Panc1 (cell line): ENCODE results near the gene ZHX3.

Source experiments
- POLR2AphosphoS5 ChIP-seq: IDR thresholded peaks from 2 replicates; pipeline ENCODE4 v1.6.1; 2012; ENCODE audit warnings: mild to moderate bottlenecking, low read depth, low read length, moderate library complexity
- SIN3A ChIP-seq: IDR thresholded peaks from 2 replicates; pipeline ENCODE4 v1.6.1; 2012; ENCODE audit warnings: low read depth, mild to moderate bottlenecking, low read length, moderate library complexity, borderline replicate concordance; ENCODE audit not compliant: insufficient read depth
- TF ChIP-seq, protein P1 (sequence below): fragments of 450-650 bp; IDR thresholded peaks from 2 replicates; pipeline ENCODE4 v1.5.1; 2017; ENCODE audit warnings: mild to moderate bottlenecking

GRCh38 chr20:41258474-41258873, 59.1 kb downstream of the ZHX3 start:
- TF ChIP-seq, protein P1, sequence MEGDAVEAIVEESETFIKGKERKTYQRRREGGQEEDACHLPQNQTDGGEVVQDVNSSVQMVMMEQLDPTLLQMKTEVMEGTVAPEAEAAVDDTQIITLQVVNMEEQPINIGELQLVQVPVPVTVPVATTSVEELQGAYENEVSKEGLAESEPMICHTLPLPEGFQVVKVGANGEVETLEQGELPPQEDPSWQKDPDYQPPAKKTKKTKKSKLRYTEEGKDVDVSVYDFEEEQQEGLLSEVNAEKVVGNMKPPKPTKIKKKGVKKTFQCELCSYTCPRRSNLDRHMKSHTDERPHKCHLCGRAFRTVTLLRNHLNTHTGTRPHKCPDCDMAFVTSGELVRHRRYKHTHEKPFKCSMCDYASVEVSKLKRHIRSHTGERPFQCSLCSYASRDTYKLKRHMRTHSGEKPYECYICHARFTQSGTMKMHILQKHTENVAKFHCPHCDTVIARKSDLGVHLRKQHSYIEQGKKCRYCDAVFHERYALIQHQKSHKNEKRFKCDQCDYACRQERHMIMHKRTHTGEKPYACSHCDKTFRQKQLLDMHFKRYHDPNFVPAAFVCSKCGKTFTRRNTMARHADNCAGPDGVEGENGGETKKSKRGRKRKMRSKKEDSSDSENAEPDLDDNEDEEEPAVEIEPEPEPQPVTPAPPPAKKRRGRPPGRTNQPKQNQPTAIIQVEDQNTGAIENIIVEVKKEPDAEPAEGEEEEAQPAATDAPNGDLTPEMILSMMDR, result no peak
- no peak for TF ChIP-seq SIN3A
- no peak for TF ChIP-seq POLR2AphosphoS5
